BE2C (cell line): ENCODE data around the gene MICU2.
A peak's percentile ranks its signal among the peaks of the same experiment; 100 is the strongest.

Experiments used
- DNase-seq: peaks from one replicate; pipeline ENCODE4 v3.0.0-alpha.2; 2020
- H3K27me3 ChIP-seq: fragments of 250-450 bp; sonication (Bioruptor Pico); 2 replicates; pipeline ENCODE4 v1.5.1; 2020; ENCODE audit warnings: mild to moderate bottlenecking
- H3K36me3 ChIP-seq: fragments of 250-450 bp; sonication (Bioruptor Pico); 2 replicates; pipeline ENCODE4 v1.5.1; 2020; ENCODE audit warnings: mild to moderate bottlenecking
- H3K4me1 ChIP-seq: fragments of 250-450 bp; sonication (Bioruptor Pico); 2 replicates; pipeline ENCODE4 v1.5.1; 2020
- H3K4me3 ChIP-seq: 2 replicates; pipeline ENCODE4 v1.5.1; 2011; ENCODE audit warnings: low read depth, low read length
- H3K9me3 ChIP-seq: fragments of 250-450 bp; sonication (Bioruptor Pico); 2 replicates; pipeline ENCODE4 v1.5.1; 2020
- CTCF ChIP-seq: IDR thresholded peaks from 2 replicates; pipeline ENCODE4 v1.5.1; 2012; ENCODE audit warnings: mild to moderate bottlenecking, low read depth, low read length

MICU2 gene

GRCh38 chr13:21636656-21637055 lies 32.7 kb upstream of the MICU2 start:
- Histone ChIP-seq H3K4me3 (no peak overlapping the region), H3K36me3 (no peaks in the 10 kb centered on the region), H3K4me1 (no peaks in the 10 kb centered on the region), H3K9me3 (no peaks in the 10 kb centered on the region), H3K27me3 (peaks cover 20% of the 10 kb centered on the region)
- DNase-seq = no peak
- no peak for TF ChIP-seq CTCF

DNA sequence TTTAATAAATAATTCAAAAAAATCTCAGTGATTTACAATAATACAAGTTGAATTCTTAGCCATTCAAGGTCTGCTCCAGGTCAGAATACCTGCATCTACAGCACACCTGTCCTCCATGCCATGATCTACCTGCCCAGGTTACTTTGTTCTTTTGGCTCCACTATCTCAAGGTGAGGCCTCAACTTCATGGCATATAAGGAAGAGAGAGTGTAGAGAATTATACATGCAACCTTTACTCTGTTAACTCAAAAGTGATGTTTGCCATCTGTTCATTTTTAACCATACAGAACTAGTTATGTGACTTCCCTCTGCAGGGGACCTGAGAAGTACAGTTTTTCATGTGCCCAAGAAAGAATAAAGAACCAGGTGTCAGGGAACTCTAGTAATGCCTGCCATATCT lies 28.2 kb upstream of the MICU2 start:
- H3K4me3 ChIP-seq = no peak overlapping the region
- H3K9me3 ChIP-seq = no peaks in the 10 kb centered on the region
- H3K4me1 ChIP-seq = no peaks in the 10 kb centered on the region
- no peak for TF ChIP-seq CTCF
- H3K36me3 ChIP-seq = no peaks in the 10 kb centered on the region
- DNase-seq = no peak
- H3K27me3 ChIP-seq = peaks cover 8% of the 10 kb centered on the region

DNA sequence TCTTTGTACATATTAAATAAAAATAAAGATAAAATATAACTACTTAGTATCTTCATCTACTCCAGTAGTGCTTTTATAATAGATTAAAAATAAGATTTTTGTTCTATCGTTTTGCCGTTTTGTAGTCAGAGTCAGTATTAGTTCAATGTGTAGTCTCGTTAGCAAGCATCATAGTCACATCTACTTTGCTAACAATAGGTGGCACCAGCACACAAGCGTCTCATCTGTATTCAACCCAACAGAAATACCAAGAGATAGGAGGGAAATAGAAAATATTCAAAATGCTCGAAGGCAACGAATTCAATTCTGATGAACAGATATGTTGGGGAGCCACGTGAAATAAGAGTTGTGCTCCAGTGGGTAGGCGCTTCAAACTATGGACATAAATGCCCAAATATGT lies 21.4 kb upstream of the MICU2 start:
- Histone ChIP-seq H3K27me3 (peaks cover 13% of the 10 kb centered on the region), H3K9me3 (no peaks in the 10 kb centered on the region), H3K4me3 (no peak overlapping the region), H3K36me3 (no peaks in the 10 kb centered on the region), H3K4me1 (no peaks in the 10 kb centered on the region)
- peak; percentile 31 for DNase-seq
- peak; percentile 66 for TF ChIP-seq CTCF

DNA sequence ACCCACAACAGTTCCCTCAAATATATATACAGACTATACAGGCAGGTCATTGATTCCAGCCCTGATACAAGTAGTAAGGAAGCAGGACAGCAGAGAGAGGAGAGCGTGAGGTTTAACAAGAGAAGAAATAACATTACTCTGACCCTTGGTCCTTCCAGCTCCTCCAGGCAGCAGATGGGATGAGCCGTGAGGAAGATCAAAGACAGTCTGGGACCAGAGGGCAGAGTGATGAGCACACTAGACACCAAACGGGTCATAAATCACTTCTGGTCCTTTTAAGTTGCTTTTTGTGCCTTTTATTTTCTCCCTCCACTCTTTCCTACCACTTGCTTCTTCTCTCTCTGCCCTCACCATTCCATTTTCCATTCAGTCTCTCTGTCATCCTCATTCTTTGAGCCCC lies 16.9 kb upstream of the MICU2 start:
- H3K4me1 ChIP-seq = no peaks in the 10 kb centered on the region
- no peaks in the 10 kb centered on the region for H3K9me3 ChIP-seq
- DNase-seq = no peak
- H3K36me3 ChIP-seq = no peaks in the 10 kb centered on the region
- H3K27me3 ChIP-seq = peaks cover 35% of the 10 kb centered on the region
- TF ChIP-seq CTCF = no peak
- H3K4me3 ChIP-seq = no peak overlapping the region

- TF ChIP-seq CTCF = no peak
- Histone ChIP-seq H3K27me3 (peaks cover 35% of the 10 kb centered on the region), H3K4me3 (no peak overlapping the region), H3K9me3 (no peaks in the 10 kb centered on the region), H3K4me1 (no peaks in the 10 kb centered on the region), H3K36me3 (no peaks in the 10 kb centered on the region)
- no peak for DNase-seq
Measured at GRCh38 chr13:21619633-21620220, 15.8 kb upstream of the MICU2 start.

GRCh38 chr13:21616880-21617279 lies 12.9 kb upstream of the MICU2 start:
- Histone ChIP-seq H3K27me3 (peaks cover 35% of the 10 kb centered on the region), H3K4me1 (no peaks in the 10 kb centered on the region), H3K4me3 (no peak overlapping the region), H3K9me3 (no peaks in the 10 kb centered on the region), H3K36me3 (no peaks in the 10 kb centered on the region)
- no peak for DNase-seq
- no peak for TF ChIP-seq CTCF
